ENCODE data around the gene CST9.
"Not testable (repeated sequence)": the region's sequence is repeated elsewhere in the genome, so short reads cannot be mapped to it uniquely, and the experiment has no call there.

Gene CST9

GRCh38 chr20:23624324-23624691, 18.6 kb upstream of the CST9 start:
- no peak for DNase-seq (ENCODE audit: low read depth, low spot score)

- no peak for DNase-seq (ENCODE audit: low read depth, low spot score)
Observed at GRCh38 chr20:23623666-23624323, 18.1 kb upstream of the CST9 start.

GRCh38 chr20:23622839-23623343, 17.2 kb upstream of the CST9 start:
- peak; percentile 94 for DNase-seq (ENCODE audit: low read depth, low spot score)

- DNase-seq (ENCODE audit: low read depth, low spot score): not testable (repeated sequence)
Observed at GRCh38 chr20:23622401-23622800, 16.7 kb upstream of the CST9 start.

GRCh38 chr20:23620670-23621386, 15.1 kb upstream of the CST9 start:
- not testable (repeated sequence) for DNase-seq (ENCODE audit: low read depth, low spot score)

GRCh38 chr20:23614163-23614562, 8.4 kb upstream of the CST9 start:
- no peak for DNase-seq (ENCODE audit: low read depth, low spot score)

- DNase-seq (ENCODE audit: low read depth, low spot score): no peak
Observed at GRCh38 chr20:23613676-23614075, 8.0 kb upstream of the CST9 start.

- DNase-seq (ENCODE audit: low read depth, low spot score): no peak
Observed at GRCh38 chr20:23612396-23612795, 6.7 kb upstream of the CST9 start.

- no peak for DNase-seq (ENCODE audit: low read depth, low spot score)
Observed at GRCh38 chr20:23609486-23610109, 3.9 kb upstream of the CST9 start.

- no peak for DNase-seq (ENCODE audit: low read depth, low spot score)
Observed at GRCh38 chr20:23608251-23608846, 2.6 kb upstream of the CST9 start.

GRCh38 chr20:23607497-23608245, 2.0 kb upstream of the CST9 start:
- DNase-seq (ENCODE audit: low read depth, low spot score): no peak

- DNase-seq (ENCODE audit: low read depth, low spot score): peak; percentile 88
Observed at GRCh38 chr20:23606652-23607049, 934 bp upstream of the CST9 start.

- DNase-seq (ENCODE audit: low read depth, low spot score): no peak
Observed at GRCh38 chr20:23604306-23604705, 1.4 kb downstream of the CST9 start.

GRCh38 chr20:23603321-23603720, 2.4 kb downstream of the CST9 start:
- DNase-seq (ENCODE audit: low read depth, low spot score): no peak

GRCh38 chr20:23602699-23603098, 3.0 kb downstream of the CST9 start:
- DNase-seq (ENCODE audit: low read depth, low spot score): no peak

GRCh38 chr20:23602241-23602640, 3.5 kb downstream of the CST9 start:
- DNase-seq (ENCODE audit: low read depth, low spot score): no peak

GRCh38 chr20:23601715-23602114, 4.0 kb downstream of the CST9 start:
- no peak for DNase-seq (ENCODE audit: low read depth, low spot score)

- no peak for DNase-seq (ENCODE audit: low read depth, low spot score)
Observed at GRCh38 chr20:23598481-23598880, 7.2 kb downstream of the CST9 start.

GRCh38 chr20:23596579-23597250, 9.0 kb downstream of the CST9 start:
- DNase-seq (ENCODE audit: low read depth, low spot score): no peak

- no peak for DNase-seq (ENCODE audit: low read depth, low spot score)
Observed at GRCh38 chr20:23595941-23596340, 9.8 kb downstream of the CST9 start.
